Smooth muscle cell (in vitro differentiated cells): Measurements from ENCODE around the gene JARID2. TPM values are rescaled to one million over a fixed set of nuclear protein-coding genes. Genes with fewer than 3 reads are reported as not detected.
"Not testable (repeated sequence)": the region's sequence is repeated elsewhere in the genome, so short reads cannot be mapped to it uniquely, and the experiment has no call there.

ENCODE experiments used
- DNase-seq: peaks from one replicate; lab custom pipeline; 2025; ENCODE audit not compliant: unreplicated experiment; lab: John Stamatoyannopoulos, UW
- H2AFZ ChIP-seq: fragments of 200-600 bp; sonication (generic); 2 replicates; pipeline ENCODE4 v1.6.0; 2016; ENCODE audit warnings: antibody characterized with exemption, low read depth, mild to moderate bottlenecking
- H3F3A ChIP-seq: fragments of 200-600 bp; sonication (generic); 2 replicates; pipeline ENCODE4 v1.6.0; 2017; ENCODE audit warnings: antibody characterized with exemption, low read depth
- H3K27ac ChIP-seq: fragments of 200-600 bp; sonication (generic); 2 replicates; pipeline ENCODE4 v1.5.1; 2016; ENCODE audit warnings: low read depth, mild to moderate bottlenecking
- H3K27me3 ChIP-seq: fragments of 200-600 bp; sonication (generic); 2 replicates; pipeline ENCODE4 v1.6.1; 2016; ENCODE audit warnings: low read depth, mild to moderate bottlenecking
- H3K36me3 ChIP-seq: fragments of 200-600 bp; sonication (generic); 2 replicates; pipeline ENCODE4 v1.5.1; 2016; ENCODE audit warnings: low read depth
- H3K4me1 ChIP-seq: fragments of 200-600 bp; sonication (generic); 2 replicates; pipeline ENCODE4 v1.5.1; 2016; ENCODE audit warnings: low read depth
- H3K4me2 ChIP-seq: fragments of 200-600 bp; sonication (generic); 2 replicates; pipeline ENCODE4 v1.6.0; 2016; ENCODE audit warnings: mild to moderate bottlenecking
- H3K4me3 ChIP-seq: fragments of 200-600 bp; sonication (generic); 2 replicates; pipeline ENCODE4 v1.5.1; 2016; ENCODE audit warnings: mild to moderate bottlenecking
- H3K79me2 ChIP-seq: fragments of 200-600 bp; sonication (generic); 2 replicates; pipeline ENCODE4 v1.6.0; 2016; ENCODE audit warnings: low read depth, mild to moderate bottlenecking
- H3K9ac ChIP-seq: fragments of 200-600 bp; sonication (generic); 2 replicates; pipeline ENCODE4 v1.6.0; 2016; ENCODE audit warnings: low read depth
- H3K9me3 ChIP-seq: fragments of 200-600 bp; sonication (generic); replicated peaks from 2 replicates; pipeline ENCODE4 v1.5.1; 2016; ENCODE audit warnings: low read depth
- H4K20me1 ChIP-seq: fragments of 200-600 bp; sonication (generic); 2 replicates; pipeline ENCODE4 v1.6.0; 2016; ENCODE audit warnings: low read depth
- CTCF ChIP-seq: fragments of 200-600 bp; sonication (generic); IDR thresholded peaks from 2 replicates; pipeline ENCODE4 v1.5.1; 2017; ENCODE audit warnings: borderline replicate concordance, mild to moderate bottlenecking, antibody characterized with exemption; ENCODE audit not compliant: insufficient read depth, poor library complexity, severe bottlenecking
- WGBS: methylation state at CpG from one replicate; pipeline ENCODE4 v1.1.7; 2016; ENCODE audit warnings: low lambda C conversion rate; 5-methylcytosine and 5-hydroxymethylcytosine counted together
- polyA plus RNA-seq: library from polyadenylated mRNA; unstranded; fragments of >200 nt; fragmentation: Nextera tagmentation; extraction: Ambion mirVana; gene quantifications from 2 replicates; pipeline ENCODE4 v1.2.1, GENCODE V29; 2016
- total RNA-seq: library from RNA; depleted of rRNA; stranded (reverse); fragments of >200 nt; gene quantifications from 2 replicates; pipeline ENCODE4 v1.2.3, GENCODE V29; 2014

JARID2 gene
- total and polyA plus RNA-seq, 2 experiments from 2014 or later, result 5.2 to 10.2 TPM

- H3F3A ChIP-seq, result no peaks in the 10 kb centered on the region
- DNase-seq, result no peak
- no peak overlapping the region for H3K4me3 ChIP-seq
- H3K9me3 ChIP-seq, result no peaks in the 10 kb centered on the region
- no peak overlapping the region for H3K4me2 ChIP-seq
- H3K4me1 ChIP-seq, result no peaks in the 10 kb centered on the region
- H3K27ac ChIP-seq, result no peak overlapping the region
- peaks cover 98% of the 10 kb centered on the region for H3K79me2 ChIP-seq
- H3K9ac ChIP-seq, result no peak overlapping the region
- no peak overlapping the region for H2AFZ ChIP-seq
- H3K36me3 ChIP-seq, result no peaks in the 10 kb centered on the region
- H4K20me1 ChIP-seq, result peaks cover 100% of the 10 kb centered on the region
- no peak for TF ChIP-seq CTCF
- 98% methylated on average over 3 of the region's 3 CpGs for WGBS
- H3K27me3 ChIP-seq, result no peaks in the 10 kb centered on the region
Observed at GRCh38 chr6:15285682-15286294, 39.9 kb downstream of the JARID2 start.

- 97% methylated on average over 6 of the region's 6 CpGs for WGBS
Observed at GRCh38 chr6:15287670-15288375, 42.0 kb downstream of the JARID2 start.

GRCh38 chr6:15288856-15289255 lies 43.0 kb downstream of the JARID2 start:
- no peak for DNase-seq
- Histone ChIP-seq H3K27ac (no peak overlapping the region), H3K4me1 (no peaks in the 10 kb centered on the region), H3K4me2 (no peak overlapping the region), H3K79me2 (peaks cover 93% of the 10 kb centered on the region), H3K9me3 (no peaks in the 10 kb centered on the region), H3K4me3 (no peak overlapping the region), H3K27me3 (no peaks in the 10 kb centered on the region), H2AFZ (no peak overlapping the region), H3K9ac (no peak overlapping the region), H3K36me3 (no peaks in the 10 kb centered on the region), H4K20me1 (peaks cover 100% of the 10 kb centered on the region), H3F3A (no peaks in the 10 kb centered on the region)
- no peak for TF ChIP-seq CTCF
- WGBS, result 74% methylated on average over 8 of the region's 8 CpGs

More at GRCh38 chr6:15287670-15288375, 42.0 kb downstream of the JARID2 start:
- Histone ChIP-seq H3K4me3 (no peak overlapping the region), H3K36me3 (no peaks in the 10 kb centered on the region), H3K9me3 (no peaks in the 10 kb centered on the region), H3K4me2 (no peak overlapping the region), H3K27ac (no peak overlapping the region), H3F3A (no peaks in the 10 kb centered on the region), H4K20me1 (peaks cover 100% of the 10 kb centered on the region), H2AFZ (no peak overlapping the region), H3K4me1 (no peaks in the 10 kb centered on the region), H3K79me2 (peaks cover 93% of the 10 kb centered on the region), H3K27me3 (no peaks in the 10 kb centered on the region), H3K9ac (no peak overlapping the region)
- DNase-seq, result no peak
- no peak for TF ChIP-seq CTCF

- WGBS, result 62% methylated on average over 7 of the region's 7 CpGs
- DNase-seq, H3K36me3 ChIP-seq: not testable (repeated sequence)
Observed at GRCh38 chr6:15289456-15289855, 43.6 kb downstream of the JARID2 start.

More at GRCh38 chr6:15289456-15289855, 43.6 kb downstream of the JARID2 start:
- not testable (repeated sequence) for H3K27me3 ChIP-seq, H3K27ac ChIP-seq, H3K9ac ChIP-seq, H3F3A ChIP-seq, H2AFZ ChIP-seq, H3K9me3 ChIP-seq, H3K4me3 ChIP-seq, H3K4me1 ChIP-seq, H3K4me2 ChIP-seq
- Histone ChIP-seq H3K79me2 (peaks cover 93% of the 10 kb centered on the region), H4K20me1 (peaks cover 100% of the 10 kb centered on the region)
